WI38 (cell line): ENCODE data around the gene ZNF334.

Experiments used
- H3K4me3 ChIP-seq: 2 replicates; pipeline ENCODE4 v1.5.1; 2011; ENCODE audit warnings: low read depth, mild to moderate bottlenecking, control low read depth, low read length
- TF ChIP-seq, protein P1 (sequence below): IDR thresholded peaks from 2 replicates; pipeline ENCODE4 v1.5.1; 2012; ENCODE audit warnings: low read depth, mild to moderate bottlenecking, control low read depth, low read length

Gene ZNF334

DNA sequence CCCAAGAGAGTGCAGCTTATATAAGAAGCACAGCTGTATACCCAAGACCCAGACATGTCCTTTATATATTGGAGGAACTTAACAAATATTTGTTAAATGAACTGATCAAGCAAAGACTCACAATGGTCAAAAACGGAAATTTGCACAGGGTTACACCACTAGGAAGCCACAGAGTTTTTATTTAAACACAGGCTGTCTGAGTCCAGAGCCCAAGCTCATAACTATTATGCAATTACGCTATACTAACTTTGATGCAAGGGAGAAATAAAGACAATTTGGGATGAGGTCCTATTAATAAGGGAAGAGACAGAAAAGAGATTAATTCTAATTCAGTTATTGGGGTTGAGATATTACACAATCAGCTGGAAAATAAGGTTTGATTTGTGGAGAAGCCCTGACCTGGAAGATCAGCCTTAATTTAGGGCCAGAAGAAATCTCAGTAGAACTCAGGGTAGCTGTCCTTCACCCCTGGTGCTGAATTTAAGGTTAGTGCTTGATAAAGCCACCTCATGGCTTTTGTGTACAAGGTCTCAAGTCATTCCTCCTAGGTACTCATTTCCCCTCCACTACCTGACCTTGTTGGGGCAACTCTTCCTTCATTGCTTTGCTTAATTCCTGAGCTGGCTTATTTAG, 10.5 kb upstream of the ZNF334 start:
- H3K4me3 ChIP-seq = no peak overlapping the region

DNA sequence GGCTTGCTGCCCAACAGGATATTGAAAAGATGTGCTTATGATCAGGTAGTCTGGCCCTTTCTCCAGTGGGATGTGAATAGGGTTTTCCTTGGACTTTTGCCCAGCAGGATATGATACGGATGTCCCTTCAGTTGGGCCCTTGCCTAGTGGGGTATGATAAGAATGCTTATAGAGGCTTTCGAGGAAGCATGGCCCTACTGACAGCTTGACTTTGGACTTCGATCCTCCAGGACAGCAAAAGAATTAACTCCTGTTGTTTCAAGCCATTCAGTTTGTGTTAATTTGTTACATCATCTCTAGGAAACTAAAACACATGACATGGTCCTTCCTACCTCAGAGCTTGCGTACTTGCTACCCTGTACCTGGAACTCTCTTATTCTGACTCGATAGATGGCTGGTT, 9.7 kb upstream of the ZNF334 start:
- TF ChIP-seq, protein P1, sequence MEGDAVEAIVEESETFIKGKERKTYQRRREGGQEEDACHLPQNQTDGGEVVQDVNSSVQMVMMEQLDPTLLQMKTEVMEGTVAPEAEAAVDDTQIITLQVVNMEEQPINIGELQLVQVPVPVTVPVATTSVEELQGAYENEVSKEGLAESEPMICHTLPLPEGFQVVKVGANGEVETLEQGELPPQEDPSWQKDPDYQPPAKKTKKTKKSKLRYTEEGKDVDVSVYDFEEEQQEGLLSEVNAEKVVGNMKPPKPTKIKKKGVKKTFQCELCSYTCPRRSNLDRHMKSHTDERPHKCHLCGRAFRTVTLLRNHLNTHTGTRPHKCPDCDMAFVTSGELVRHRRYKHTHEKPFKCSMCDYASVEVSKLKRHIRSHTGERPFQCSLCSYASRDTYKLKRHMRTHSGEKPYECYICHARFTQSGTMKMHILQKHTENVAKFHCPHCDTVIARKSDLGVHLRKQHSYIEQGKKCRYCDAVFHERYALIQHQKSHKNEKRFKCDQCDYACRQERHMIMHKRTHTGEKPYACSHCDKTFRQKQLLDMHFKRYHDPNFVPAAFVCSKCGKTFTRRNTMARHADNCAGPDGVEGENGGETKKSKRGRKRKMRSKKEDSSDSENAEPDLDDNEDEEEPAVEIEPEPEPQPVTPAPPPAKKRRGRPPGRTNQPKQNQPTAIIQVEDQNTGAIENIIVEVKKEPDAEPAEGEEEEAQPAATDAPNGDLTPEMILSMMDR = no peak
- H3K4me3 ChIP-seq = no peak overlapping the region

More for the DNA sequence above, 10.5 kb upstream of the ZNF334 start:
- TF ChIP-seq, protein P1 = no peak

DNA sequence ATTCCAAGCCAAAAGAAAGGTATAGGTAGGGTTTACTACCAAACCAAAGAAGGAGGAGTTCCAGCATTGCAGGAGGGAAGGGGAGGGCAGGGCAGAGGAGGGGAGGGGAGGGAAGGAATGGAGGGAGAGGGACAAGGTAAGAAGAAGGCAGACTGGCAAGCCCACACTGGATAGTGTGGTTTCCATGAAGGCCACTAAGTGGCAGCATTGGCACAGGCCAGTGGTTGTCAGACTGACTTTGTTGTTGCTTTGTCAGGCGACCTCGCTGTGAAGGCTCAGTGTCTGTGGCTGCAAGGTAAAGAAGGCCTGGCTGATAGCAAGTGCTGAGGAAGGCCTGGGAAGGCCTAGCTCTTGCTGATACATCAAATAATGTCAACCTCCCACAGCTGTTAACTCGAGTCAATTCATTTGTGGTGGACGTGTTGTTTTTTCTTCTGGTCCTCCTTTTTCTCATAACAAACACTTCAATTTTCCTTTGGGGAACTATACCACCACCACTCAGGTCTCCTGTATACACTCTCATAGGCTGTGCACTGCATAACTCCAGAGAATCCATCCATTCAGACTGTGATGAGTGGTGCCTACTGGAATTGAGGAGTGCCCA, 7.7 kb upstream of the ZNF334 start:
- TF ChIP-seq, protein P1 = peak; percentile 51
- H3K4me3 ChIP-seq = no peak overlapping the region

DNA sequence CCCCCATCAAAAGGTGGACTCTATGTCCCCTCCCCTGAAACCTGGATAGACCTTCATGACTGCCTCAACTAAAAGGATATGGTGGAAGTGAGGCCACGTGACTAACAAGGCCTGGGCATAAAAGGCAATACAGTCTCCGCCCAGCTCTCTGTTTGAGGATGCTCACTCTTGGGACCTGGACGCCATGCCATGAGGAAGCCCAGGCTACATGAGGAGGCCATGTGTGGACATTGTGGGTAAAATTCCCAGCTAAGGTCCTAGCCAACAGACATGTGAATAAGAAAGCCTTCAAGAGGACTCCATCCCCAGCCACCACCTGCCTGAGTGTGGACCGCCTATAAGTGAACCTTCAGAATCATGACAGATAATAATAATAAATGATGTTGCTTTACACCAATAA, 7.2 kb upstream of the ZNF334 start:
- no peak overlapping the region for H3K4me3 ChIP-seq
- TF ChIP-seq, protein P1 = no peak

DNA sequence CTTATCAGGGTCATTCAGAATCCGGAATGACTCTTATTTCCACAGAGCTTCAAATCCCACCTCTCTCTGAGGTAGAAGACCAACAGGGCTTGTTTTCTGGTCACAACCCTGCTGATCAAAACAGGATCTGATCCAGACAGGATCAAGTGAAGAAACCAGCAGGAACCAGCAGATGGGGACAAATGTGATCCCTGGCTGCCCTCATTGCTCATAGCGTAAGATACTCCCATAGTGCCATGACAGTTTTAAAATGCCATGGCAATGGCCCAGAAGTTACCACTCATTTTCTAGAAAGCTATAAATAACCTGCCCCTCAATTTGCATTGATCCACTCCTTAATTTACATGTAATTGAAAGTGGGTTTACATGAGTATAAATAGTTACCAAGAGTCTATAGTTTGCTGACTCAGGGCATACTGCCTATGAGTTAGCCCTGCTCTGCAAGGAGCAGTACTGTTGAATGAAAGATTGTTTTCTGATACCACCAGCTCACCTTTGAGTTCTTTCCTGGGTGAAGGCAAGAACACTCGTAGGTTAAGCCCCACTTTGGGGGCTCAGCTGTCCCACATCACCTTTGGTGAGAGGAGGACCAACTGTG, 6.2 kb upstream of the ZNF334 start:
- no peak overlapping the region for H3K4me3 ChIP-seq
- TF ChIP-seq, protein P1 = no peak

DNA sequence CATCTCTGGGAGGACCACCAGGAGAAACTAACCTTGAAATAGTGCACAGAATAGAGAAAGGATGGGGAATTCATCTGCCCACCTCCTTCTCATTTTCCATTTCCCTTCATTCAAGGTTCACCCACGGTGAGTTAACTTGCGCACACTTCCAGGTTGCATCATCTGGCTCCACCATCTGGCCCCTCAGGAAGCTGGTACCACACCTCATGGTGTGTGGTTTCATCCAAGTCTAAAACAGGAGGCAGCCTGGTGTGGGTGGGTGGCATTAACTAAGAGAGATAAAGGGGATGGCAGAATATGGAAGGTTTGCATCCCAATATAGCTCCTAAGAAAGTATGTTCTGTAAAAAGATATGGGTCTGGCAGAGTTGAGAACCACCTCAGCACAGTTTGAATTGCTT, 3.8 kb downstream of the ZNF334 start:
- no peak overlapping the region for H3K4me3 ChIP-seq
- TF ChIP-seq, protein P1 = no peak

DNA sequence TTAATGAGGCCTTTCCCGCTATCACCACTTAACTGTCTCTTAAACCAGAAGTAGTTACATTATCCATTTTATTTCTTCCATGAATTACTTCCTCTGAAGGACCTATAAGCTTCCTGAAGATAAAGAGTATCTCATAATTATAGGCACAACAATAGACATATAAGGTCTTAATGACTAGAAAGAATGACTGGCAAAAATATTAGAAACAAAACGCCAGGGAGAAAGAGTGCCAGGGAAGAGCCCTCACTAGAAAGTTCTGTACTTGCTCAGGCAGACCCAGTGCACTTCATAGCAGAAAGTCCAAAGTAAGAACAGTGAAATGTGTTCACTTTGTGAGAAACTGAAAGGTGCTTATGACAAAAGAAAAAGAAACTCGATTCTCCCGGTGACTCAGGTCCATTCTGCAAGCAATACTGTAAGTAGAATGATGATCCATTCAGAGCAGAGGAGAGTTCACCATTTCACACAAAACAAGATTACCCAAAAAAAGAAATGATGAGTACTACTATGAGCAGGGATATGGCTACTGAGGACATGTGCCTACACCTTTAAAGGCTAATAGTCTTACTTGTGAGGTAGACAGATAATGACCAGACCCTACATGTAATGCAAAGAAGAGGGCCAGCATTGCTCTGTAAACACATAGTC, 5.5 kb downstream of the ZNF334 start:
- TF ChIP-seq, protein P1 = no peak

More for the DNA sequence above, 5.5 kb downstream of the ZNF334 start:
- H3K4me3 ChIP-seq = no peak overlapping the region
